IPS-18a (cell line): Measurements from ENCODE around the gene OR2Y1.
"Not testable (repeated sequence)": the region's sequence is repeated elsewhere in the genome, so short reads cannot be mapped to it uniquely, and the experiment has no call there.

Source experiments
- H3K27ac ChIP-seq: one replicate; pipeline ENCODE4 v1.5.1; 2013; ENCODE audit warnings: low read length
- H3K27me3 ChIP-seq: one replicate; pipeline ENCODE4 v1.6.1; 2013; ENCODE audit warnings: mild to moderate bottlenecking, low read length; ENCODE audit not compliant: control insufficient read depth, insufficient read depth
- H3K36me3 ChIP-seq: one replicate; pipeline ENCODE4 v1.6.1; 2013; ENCODE audit warnings: low read depth, low read length; ENCODE audit not compliant: control insufficient read depth
- H3K4me1 ChIP-seq: one replicate; pipeline ENCODE4 v1.6.1; 2013; ENCODE audit warnings: low read depth, low read length; ENCODE audit not compliant: control insufficient read depth
- H3K4me3 ChIP-seq: one replicate; pipeline ENCODE4 v1.5.1; 2013; ENCODE audit warnings: low read length
- H3K9ac ChIP-seq: one replicate; pipeline ENCODE4 v1.6.1; 2013; ENCODE audit warnings: mild to moderate bottlenecking, low read length, moderate library complexity
- H3K9me3 ChIP-seq: one replicate; pipeline ENCODE4 v1.6.1; 2013; ENCODE audit warnings: low read depth, low read length; ENCODE audit not compliant: control insufficient read depth

OR2Y1 gene

GRCh38 chr5:180779985-180780610, 40.2 kb upstream of the OR2Y1 start:
- Histone ChIP-seq H3K4me1 (peaks cover 5% of the 10 kb centered on the region), H3K36me3 (no peaks in the 10 kb centered on the region), H3K9ac (no peak overlapping the region), H3K4me3 (no peak overlapping the region), H3K27me3 (no peaks in the 10 kb centered on the region), H3K9me3 (no peaks in the 10 kb centered on the region), H3K27ac (no peak overlapping the region)

- H3K9me3 ChIP-seq: no peaks in the 10 kb centered on the region
- no peaks in the 10 kb centered on the region for H3K36me3 ChIP-seq
- H3K27me3 ChIP-seq: no peaks in the 10 kb centered on the region
- no peak overlapping the region for H3K9ac ChIP-seq
- H3K4me1 ChIP-seq: no peaks in the 10 kb centered on the region
- no peak overlapping the region for H3K27ac ChIP-seq
- H3K4me3 ChIP-seq: no peak overlapping the region
Observed at GRCh38 chr5:180777475-180777874, 37.6 kb upstream of the OR2Y1 start.

GRCh38 chr5:180776376-180776775, 36.5 kb upstream of the OR2Y1 start:
- Histone ChIP-seq H3K9ac (no peak overlapping the region), H3K36me3 (no peaks in the 10 kb centered on the region), H3K9me3 (peaks cover 5% of the 10 kb centered on the region), H3K27ac (no peak overlapping the region), H3K4me1 (no peaks in the 10 kb centered on the region), H3K4me3 (no peak overlapping the region), H3K27me3 (no peaks in the 10 kb centered on the region)

- Histone ChIP-seq H3K4me1 (no peaks in the 10 kb centered on the region), H3K27ac (no peak overlapping the region), H3K36me3 (no peaks in the 10 kb centered on the region), H3K4me3 (no peak overlapping the region), H3K9ac (no peak overlapping the region), H3K9me3 (peaks cover 5% of the 10 kb centered on the region), H3K27me3 (no peaks in the 10 kb centered on the region)
Observed at GRCh38 chr5:180775624-180776023, 35.8 kb upstream of the OR2Y1 start.

GRCh38 chr5:180771839-180772238, 32.0 kb upstream of the OR2Y1 start:
- H3K27ac ChIP-seq: no peak overlapping the region
- H3K4me3 ChIP-seq: no peak overlapping the region
- H3K27me3 ChIP-seq: no peaks in the 10 kb centered on the region
- H3K9ac ChIP-seq: no peak overlapping the region
- peaks cover 5% of the 10 kb centered on the region for H3K9me3 ChIP-seq
- no peaks in the 10 kb centered on the region for H3K36me3 ChIP-seq
- no peaks in the 10 kb centered on the region for H3K4me1 ChIP-seq

GRCh38 chr5:180769821-180770220, 30.0 kb upstream of the OR2Y1 start:
- H3K9ac ChIP-seq: no peak overlapping the region
- no peaks in the 10 kb centered on the region for H3K36me3 ChIP-seq
- H3K9me3 ChIP-seq: peaks cover 5% of the 10 kb centered on the region
- H3K27ac ChIP-seq: no peak overlapping the region
- H3K4me1 ChIP-seq: no peaks in the 10 kb centered on the region
- no peaks in the 10 kb centered on the region for H3K27me3 ChIP-seq
- no peak overlapping the region for H3K4me3 ChIP-seq

GRCh38 chr5:180755601-180756000, 15.7 kb upstream of the OR2Y1 start:
- Histone ChIP-seq H3K4me1 (no peaks in the 10 kb centered on the region), H3K27me3 (no peaks in the 10 kb centered on the region), H3K27ac (no peak overlapping the region), H3K9ac (no peak overlapping the region), H3K4me3 (no peak overlapping the region), H3K9me3 (no peaks in the 10 kb centered on the region), H3K36me3 (no peaks in the 10 kb centered on the region)

GRCh38 chr5:180744253-180744652, 4.4 kb upstream of the OR2Y1 start:
- H3K4me3 ChIP-seq: no peak overlapping the region
- H3K27ac ChIP-seq: no peak overlapping the region
- no peaks in the 10 kb centered on the region for H3K36me3 ChIP-seq
- H3K9ac ChIP-seq: no peak overlapping the region
- no peaks in the 10 kb centered on the region for H3K27me3 ChIP-seq
- H3K9me3 ChIP-seq: no peaks in the 10 kb centered on the region
- H3K4me1 ChIP-seq: no peaks in the 10 kb centered on the region

GRCh38 chr5:180742727-180743126, 2.9 kb upstream of the OR2Y1 start:
- Histone ChIP-seq H3K9ac (no peak overlapping the region), H3K9me3 (no peaks in the 10 kb centered on the region), H3K36me3 (no peaks in the 10 kb centered on the region), H3K27ac (no peak overlapping the region), H3K4me3 (no peak overlapping the region), H3K27me3 (no peaks in the 10 kb centered on the region), H3K4me1 (no peaks in the 10 kb centered on the region)

- H3K27me3 ChIP-seq, H3K36me3 ChIP-seq, H3K4me3 ChIP-seq, H3K9ac ChIP-seq, H3K4me1 ChIP-seq, H3K9me3 ChIP-seq, H3K27ac ChIP-seq: not testable (repeated sequence)
Observed at GRCh38 chr5:180740953-180741352, 1.1 kb upstream of the OR2Y1 start.

GRCh38 chr5:180739271-180739670, 587 bp downstream of the OR2Y1 start:
- H3K27me3 ChIP-seq: no peaks in the 10 kb centered on the region
- H3K4me3 ChIP-seq: no peak overlapping the region
- no peaks in the 10 kb centered on the region for H3K4me1 ChIP-seq
- no peak overlapping the region for H3K9ac ChIP-seq
- no peaks in the 10 kb centered on the region for H3K9me3 ChIP-seq
- H3K36me3 ChIP-seq: no peaks in the 10 kb centered on the region
- no peak overlapping the region for H3K27ac ChIP-seq

- Histone ChIP-seq H3K9ac (no peak overlapping the region), H3K4me1 (no peaks in the 10 kb centered on the region), H3K27me3 (no peaks in the 10 kb centered on the region), H3K36me3 (no peaks in the 10 kb centered on the region), H3K27ac (no peak overlapping the region), H3K9me3 (no peaks in the 10 kb centered on the region), H3K4me3 (no peak overlapping the region)
Observed at GRCh38 chr5:180736536-180736935, 3.3 kb downstream of the OR2Y1 start.
